Liver (tissue), 3 donors: ENCODE results near the gene CBX4.

Experiments
- CTCF ChIP-seq: fragments of 150-350 bp; IDR thresholded peaks from 2 replicates; pipeline ENCODE4 v1.5.1; 2017; ENCODE audit warnings: improper control_type of control experiment, low read depth, low read length; ENCODE audit not compliant: missing input control
- JUND ChIP-seq, 2 donors: IDR thresholded peaks; 2 replicates each; pipeline ENCODE4 v1.6.1; 2016; ENCODE audit warnings: antibody characterized with exemption in 2 of 2
- REST ChIP-seq: IDR thresholded peaks from 2 replicates; pipeline ENCODE4 v1.6.1; 2016; ENCODE audit warnings: antibody characterized with exemption, mild to moderate bottlenecking
- TAF1 ChIP-seq: conservative IDR thresholded peaks from 2 replicates; pipeline ENCODE4 v1.6.1; 2016; ENCODE audit warnings: antibody characterized with exemption, mild to moderate bottlenecking
- donor health status: healthy.
- donor health status: healthy.

GRCh38 chr17:79833110-79833450, 6.2 kb downstream of the CBX4 start:
- TF ChIP-seq CTCF: no peak
- no peak for TF ChIP-seq JUND (IDR thresholded peaks at IDR 0.05)
- no peak for TF ChIP-seq TAF1
- TF ChIP-seq REST: no peak
